A673 (cell line): ENCODE measurements around the gene WDR55. TPM values are rescaled to one million over a fixed set of nuclear protein-coding genes. Genes with fewer than 3 reads are reported as not detected.

Source experiments
- BruUV-seq: library from RNA; stranded (reverse); fragments of 400-500 nt; replicated peaks from 2 replicates; lab custom pipeline; 2021; lab: Mats Ljungman, UMichigan
- CTCF ChIA-PET: fragments of 300-600 bp; sonication (Branson Sonifier 250); formaldehyde crosslinking; loops from one replicate; lab custom pipeline; 2022; ENCODE audit warnings: antibody characterized with exemption; lab: Charles Lee
- POLR2A ChIA-PET: fragments of 300-600 bp; sonication (Branson Sonifier 250); formaldehyde crosslinking; loops from one replicate; lab custom pipeline; 2022; ENCODE audit warnings: antibody characterized with exemption; ENCODE audit not compliant: low non-redundant PET; lab: Charles Lee
- DNase-seq: peaks from one replicate; pipeline ENCODE4 v3.0.0-alpha.2; 2015; ENCODE audit warnings: low spot score
- H3K27ac ChIP-seq: fragments of 200-600 bp; sonication (generic); 2 replicates; pipeline ENCODE4 v1.5.1; 2016; ENCODE audit warnings: mixed run types, low read depth, mild to moderate bottlenecking, mixed read lengths, antibody characterized with exemption, low read length; ENCODE audit not compliant: poor library complexity, severe bottlenecking
- H3K27me3 ChIP-seq: fragments of 200-600 bp; sonication (generic); replicated peaks from 2 replicates; pipeline ENCODE4 v1.6.1; 2017; ENCODE audit warnings: mixed run types, low read depth, mild to moderate bottlenecking, mixed read lengths, antibody characterized with exemption, low read length; ENCODE audit not compliant: insufficient read depth, poor library complexity
- H3K36me3 ChIP-seq: fragments of 200-600 bp; sonication (generic); 2 replicates; pipeline ENCODE4 v1.6.1; 2016; ENCODE audit warnings: mixed run types, mild to moderate bottlenecking, mixed read lengths, antibody characterized with exemption, low read length; ENCODE audit not compliant: insufficient read depth, poor library complexity, severe bottlenecking
- H3K4me1 ChIP-seq: fragments of 200-600 bp; sonication (generic); 2 replicates; pipeline ENCODE4 v1.6.1; 2017; ENCODE audit warnings: mixed run types, mild to moderate bottlenecking, mixed read lengths, antibody characterized with exemption, low read length; ENCODE audit not compliant: insufficient read depth, poor library complexity, severe bottlenecking
- H3K4me3 ChIP-seq: fragments of 200-600 bp; sonication (generic); 2 replicates; pipeline ENCODE4 v1.5.1; 2016; ENCODE audit warnings: low read depth, mixed run types, mild to moderate bottlenecking, mixed read lengths, low read length; ENCODE audit not compliant: poor library complexity, severe bottlenecking
- H3K9me3 ChIP-seq: fragments of 200-600 bp; sonication (generic); 2 replicates; pipeline ENCODE4 v1.6.1; 2016; ENCODE audit warnings: mixed run types, low read depth, mild to moderate bottlenecking, mixed read lengths, antibody characterized with exemption, low read length; ENCODE audit not compliant: poor library complexity, severe bottlenecking
- CTCF ChIP-seq: fragments of 300-800, 200-600 bp; sonication (generic); conservative IDR thresholded peaks from 2 replicates; pipeline ENCODE4 v1.5.1; 2017; ENCODE audit warnings: low read depth, mild to moderate bottlenecking, antibody characterized with exemption, low read length, moderate library complexity, mixed read lengths
- EZH2 ChIP-seq: fragments of 200-600 bp; sonication (generic); IDR thresholded peaks from 2 replicates; pipeline ENCODE4 v1.6.1; 2017; ENCODE audit warnings: borderline replicate concordance, low read depth, mild to moderate bottlenecking, mixed read lengths, antibody characterized with exemption, low read length; ENCODE audit not compliant: poor library complexity, severe bottlenecking
- intact Hi-C: fragments of 100-400 bp; cut with micrococcal nuclease; formaldehyde crosslinking; loops from one replicate; pipeline ENCODE4 v1.10.0; 2022; ENCODE audit not compliant: unreplicated experiment
- total RNA-seq: library from RNA; stranded (reverse); gene quantifications from 2 replicates; pipeline ENCODE4 v1.2.3, GENCODE V29; 2021

The WDR55 gene
- total RNA-seq, 1 experiment from 2014 or later: 33.2 TPM

GRCh38 chr5:140631036-140631417 lies 33.7 kb upstream of the WDR55 start:
- no TSS peak for BruUV-seq
- Histone ChIP-seq H3K9me3 (peaks cover 20% of the 10 kb centered on the region), H3K36me3 (no peaks in the 10 kb centered on the region), H3K4me3 (no peak overlapping the region), H3K27ac (no peak overlapping the region), H3K4me1 (no peaks in the 10 kb centered on the region), H3K27me3 (peaks cover 17% of the 10 kb centered on the region)
- no peak for DNase-seq
- ChIA-PET CTCF (no interaction called here), POLR2A (no interaction called here)
- no peak for TF ChIP-seq EZH2
- no peak for TF ChIP-seq CTCF
- intact Hi-C loops: no loop called here

GRCh38 chr5:140631831-140632365 lies 32.8 kb upstream of the WDR55 start:
- peaks cover 17% of the 10 kb centered on the region for H3K27me3 ChIP-seq
- H3K27ac ChIP-seq: no peak overlapping the region
- no peak for DNase-seq
- TF ChIP-seq CTCF: no peak
- TF ChIP-seq EZH2: no peak
- H3K4me1 ChIP-seq: no peaks in the 10 kb centered on the region
- BruUV-seq: no TSS peak
- CTCF ChIA-PET: no interaction called here
- H3K9me3 ChIP-seq: peaks cover 20% of the 10 kb centered on the region
- no peaks in the 10 kb centered on the region for H3K36me3 ChIP-seq
- H3K4me3 ChIP-seq: peak overlapping the region; percentile 40
- POLR2A ChIA-PET: no interaction called here
- intact Hi-C loops: no loop called here

- TF ChIP-seq EZH2 (no peak), CTCF (no peak)
- Histone ChIP-seq H3K27me3 (peaks cover 17% of the 10 kb centered on the region), H3K36me3 (no peaks in the 10 kb centered on the region), H3K4me1 (no peaks in the 10 kb centered on the region), H3K9me3 (peaks cover 14% of the 10 kb centered on the region), H3K27ac (no peak overlapping the region), H3K4me3 (peak overlapping the region; percentile 40)
- ChIA-PET POLR2A (no interaction called here), CTCF (no interaction called here)
- peak; percentile 33 for DNase-seq
- BruUV-seq: no TSS peak
- intact Hi-C loops: no loop called here
Observed at GRCh38 chr5:140632366-140633020, 32.2 kb upstream of the WDR55 start.
